Transverse colon (tissue), 4 donors: ENCODE data around the gene WDSUB1.

Experiments used
- CTCF ChIP-seq, 5 experiments: fragments of 200-600 bp in 3 of 5; fragments of 450-650 bp in 2 of 5; sonication (generic) in 3 of 5; IDR thresholded peaks; 1 replicate in 2 of 5; 2 replicates in 3 of 5; pipeline ENCODE4 v1.5.1; 2016 to 2017; ENCODE audit warnings: antibody characterized with exemption in 5 of 5, inconsistent platforms in 3 of 5, mild to moderate bottlenecking in 2 of 5, moderate library complexity in 1 of 5
- EP300 ChIP-seq: sonication (generic); formaldehyde crosslinking; IDR thresholded peaks from one replicate; pipeline ENCODE4 v1.6.1; 2017; ENCODE audit warnings: antibody characterized with exemption, low read depth
- POLR2A ChIP-seq: fragments of 450-650 bp; IDR thresholded peaks from one replicate; pipeline ENCODE4 v1.6.1; 2016; ENCODE audit warnings: antibody characterized with exemption, mild to moderate bottlenecking, moderate library complexity
- POLR2AphosphoS5 ChIP-seq, 3 donors: sonication (generic); formaldehyde crosslinking; IDR thresholded peaks; one replicate each; pipeline ENCODE4 v1.6.1; 2016; ENCODE audit warnings: antibody characterized with exemption in 3 of 3

- peak in 1 of 5 experiments; percentile 17 for TF ChIP-seq CTCF (IDR thresholded peaks at IDR 0.05)
- TF ChIP-seq EP300 = no peak
- TF ChIP-seq POLR2AphosphoS5 (IDR thresholded peaks at IDR 0.05) = no peak
- TF ChIP-seq POLR2A = no peak
These were observed at the start of gene WDSUB1 for GRCh38 chr2:159285929-159286708.
